ENCODE data around the gene WNK2. TPM values are rescaled to one million over a fixed set of nuclear protein-coding genes. Genes with fewer than 3 reads are reported as not detected.
"Not testable (repeated sequence)": the region's sequence is repeated elsewhere in the genome, so short reads cannot be mapped to it uniquely, and the experiment has no call there.

The WNK2 gene
- polyA plus RNA-seq, 3 donors, result 0.40 TPM; not detected in 2

DNA sequence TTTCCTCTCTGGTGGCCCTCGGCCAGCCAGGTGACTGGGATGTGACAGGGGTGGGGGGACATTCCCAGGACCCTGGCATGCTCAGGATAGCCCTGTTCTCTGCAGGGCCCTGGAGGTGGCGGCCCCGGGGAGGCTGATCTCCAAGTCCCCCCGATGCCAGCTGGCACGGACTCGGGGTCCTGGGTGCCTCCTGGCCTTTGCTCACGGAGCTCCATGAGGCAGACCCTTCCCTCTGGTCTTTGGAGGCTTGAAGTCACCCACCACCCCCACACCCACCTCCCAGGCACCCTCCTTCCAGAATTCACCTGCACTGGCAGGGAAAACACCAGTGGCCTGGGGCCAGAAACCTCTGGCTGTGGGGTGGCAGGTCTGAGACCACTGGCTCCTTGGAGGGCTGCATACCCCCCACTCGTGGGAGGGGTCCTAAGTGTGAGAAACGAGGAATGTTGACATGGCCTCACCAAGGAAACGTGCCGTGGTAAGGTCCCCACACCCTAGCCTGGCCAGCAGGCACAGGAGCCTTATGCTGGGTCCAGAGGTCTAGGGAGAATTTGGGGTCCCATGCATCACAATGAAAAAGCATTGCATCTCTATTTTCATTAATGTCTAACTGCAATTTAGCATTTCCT lies 136.8 kb downstream of the WNK2 start:
- Mint-ChIP-seq H3K4me1 (no peaks in the 10 kb centered on the region), H3K4me3 (no peak overlapping the region), H3K9me3 (peaks cover 0 to 2% (median 0%) of the 10 kb centered on the region in 7 donors), H3K27ac (no peak overlapping the region), H3K27me3 (ENCODE audit: low read depth in 3 of 3) (peaks cover 32 to 38% (median 34%) of the 10 kb centered on the region in 3 donors), H3K36me3 (no peaks in the 10 kb centered on the region)
- Histone ChIP-seq H4K20me1 (ENCODE audit: insufficient read depth, low read length) (no peaks in the 10 kb centered on the region), H3K27me3 (ENCODE audit: control insufficient read depth in 2 of 2, insufficient read depth in 2 of 2, low read length in 2 of 2) (peaks cover 0 to 29% of the 10 kb centered on the region in 2 donors), H3K9me3 (replicated peaks in 1 of 2; ENCODE audit: control insufficient read depth in 1 of 2, insufficient read depth in 1 of 2, low read length in 2 of 2) (no peaks in the 10 kb centered on the region), H3K79me2 (ENCODE audit: insufficient read depth, low read length) (no peaks in the 10 kb centered on the region), H3K27ac (ENCODE audit: low read depth in 1 of 2, low read length in 2 of 2) (no peak overlapping the region), H3K36me3 (replicated peaks in 1 of 2; ENCODE audit: control insufficient read depth in 1 of 2, insufficient read depth in 2 of 2, low read length in 2 of 2) (no peaks in the 10 kb centered on the region), H3K9ac (ENCODE audit: insufficient read depth, low read length, poor library complexity, severe bottlenecking) (no peak overlapping the region), H3K4me2 (replicated peaks; ENCODE audit: extremely low read depth, low read length, poor library complexity, severe bottlenecking) (no peak overlapping the region), H3K4me1 (ENCODE audit: control insufficient read depth in 1 of 2, insufficient read depth in 2 of 2, low read length in 2 of 2) (no peaks in the 10 kb centered on the region), H2AFZ (ENCODE audit: insufficient read depth, low read depth, low read length, poor library complexity, severe bottlenecking) (no peak overlapping the region), H3K4me3 (replicated peaks in 1 of 3; ENCODE audit: low read depth in 2 of 3, low read length in 3 of 3) (no peak overlapping the region)
- no peak for DNase-seq
- TF ChIP-seq CTCF (IDR thresholded peaks at IDR 0.05), result no peak
- WGBS (ENCODE audit: insufficient coverage), result 95% methylated on average over 7 of the region's 11 CpGs
- intact Hi-C loops (cut with micrococcal nuclease), result no loop called here

- no peak overlapping the region for H3K4me3 Mint-ChIP-seq
- Histone ChIP-seq H3K27me3 (ENCODE audit: control insufficient read depth in 2 of 2, insufficient read depth in 2 of 2, low read length in 2 of 2) (peaks cover 0 to 24% of the 10 kb centered on the region in 2 donors), H3K79me2 (ENCODE audit: insufficient read depth, low read length) (no peaks in the 10 kb centered on the region), H2AFZ (ENCODE audit: insufficient read depth, low read depth, low read length, poor library complexity, severe bottlenecking) (no peak overlapping the region), H3K4me1 (ENCODE audit: control insufficient read depth in 1 of 2, insufficient read depth in 2 of 2, low read length in 2 of 2) (no peaks in the 10 kb centered on the region), H3K36me3 (replicated peaks in 1 of 2; ENCODE audit: control insufficient read depth in 1 of 2, insufficient read depth in 2 of 2, low read length in 2 of 2) (no peaks in the 10 kb centered on the region), H3K9me3 (replicated peaks in 1 of 2; ENCODE audit: control insufficient read depth in 1 of 2, insufficient read depth in 1 of 2, low read length in 2 of 2) (no peaks in the 10 kb centered on the region), H3K27ac (ENCODE audit: low read depth in 1 of 2, low read length in 2 of 2) (no peak overlapping the region), H4K20me1 (ENCODE audit: insufficient read depth, low read length) (no peaks in the 10 kb centered on the region), H3K9ac (ENCODE audit: insufficient read depth, low read length, poor library complexity, severe bottlenecking) (no peak overlapping the region), H3K4me3 (replicated peaks in 1 of 3; ENCODE audit: low read depth in 2 of 3, low read length in 3 of 3) (no peak overlapping the region), H3K4me2 (replicated peaks; ENCODE audit: extremely low read depth, low read length, poor library complexity, severe bottlenecking) (no peak overlapping the region)
- no peak for TF ChIP-seq CTCF (IDR thresholded peaks at IDR 0.05)
- H3K4me1 Mint-ChIP-seq, result no peaks in the 10 kb centered on the region
- intact Hi-C loops (cut with micrococcal nuclease), result no loop called here
- 100% methylated on average over 5 of the region's 10 CpGs for WGBS (ENCODE audit: insufficient coverage)
- DNase-seq, result no peak
- peaks cover 0 to 2% (median 0%) of the 10 kb centered on the region in 7 donors for H3K9me3 Mint-ChIP-seq
- no peak overlapping the region for H3K27ac Mint-ChIP-seq
- no peaks in the 10 kb centered on the region for H3K36me3 Mint-ChIP-seq
- peaks cover 30 to 33% (median 30%) of the 10 kb centered on the region in 3 donors for H3K27me3 Mint-ChIP-seq (ENCODE audit: low read depth in 3 of 3)
Observed at GRCh38 chr9:93321220-93321610, 137.3 kb downstream of the WNK2 start.

DNA sequence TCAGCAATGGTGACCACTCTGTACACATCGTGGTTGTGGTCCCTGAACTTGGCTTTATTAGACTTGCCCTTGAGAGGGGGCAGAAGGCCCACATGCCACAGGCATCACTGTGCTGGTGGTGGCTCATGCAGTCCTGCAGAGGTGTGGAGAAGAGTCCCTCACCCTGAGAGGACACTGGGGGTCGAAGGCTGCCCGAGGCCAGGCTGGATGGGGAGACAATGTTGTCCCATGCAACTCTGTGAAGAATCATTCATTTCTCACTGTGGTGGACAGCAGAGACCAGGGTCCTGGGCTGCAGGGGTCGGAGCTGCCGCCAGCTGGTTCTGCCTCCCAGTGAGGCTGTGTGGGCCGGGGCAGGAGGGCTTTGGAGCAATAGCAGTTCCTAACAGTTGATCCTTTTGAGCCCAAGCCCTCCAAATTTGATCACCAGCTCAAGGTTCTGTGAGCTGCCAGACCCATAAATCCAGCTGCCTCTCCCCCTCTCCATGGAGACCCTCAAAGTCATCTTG lies 139.6 kb downstream of the WNK2 start:
- H3K36me3 ChIP-seq (replicated peaks in 1 of 2; ENCODE audit: control insufficient read depth in 1 of 2, insufficient read depth in 2 of 2, low read length in 2 of 2); H3K9me3 ChIP-seq (replicated peaks in 1 of 2; ENCODE audit: control insufficient read depth in 1 of 2, insufficient read depth in 1 of 2, low read length in 2 of 2); H3K9me3 Mint-ChIP-seq; H3K27ac ChIP-seq (ENCODE audit: low read depth in 1 of 2, low read length in 2 of 2); H3K4me2 ChIP-seq (replicated peaks; ENCODE audit: extremely low read depth, low read length, poor library complexity, severe bottlenecking); H3K9ac ChIP-seq (ENCODE audit: insufficient read depth, low read length, poor library complexity, severe bottlenecking); H3K79me2 ChIP-seq (ENCODE audit: insufficient read depth, low read length); intact Hi-C loops (cut with micrococcal nuclease); H3K4me1 Mint-ChIP-seq; H4K20me1 ChIP-seq (ENCODE audit: insufficient read depth, low read length); DNase-seq; H3K4me3 ChIP-seq (replicated peaks in 1 of 3; ENCODE audit: low read depth in 2 of 3, low read length in 3 of 3); H3K4me1 ChIP-seq (ENCODE audit: control insufficient read depth in 1 of 2, insufficient read depth in 2 of 2, low read length in 2 of 2); H2AFZ ChIP-seq (ENCODE audit: insufficient read depth, low read depth, low read length, poor library complexity, severe bottlenecking); H3K4me3 Mint-ChIP-seq; H3K36me3 Mint-ChIP-seq; H3K27me3 ChIP-seq (ENCODE audit: control insufficient read depth in 2 of 2, insufficient read depth in 2 of 2, low read length in 2 of 2); H3K27ac Mint-ChIP-seq: not testable (repeated sequence)
- H3K27me3 Mint-ChIP-seq (ENCODE audit: low read depth in 3 of 3), result peaks cover 8 to 16% (median 13%) of the 10 kb centered on the region in 3 donors
- WGBS (ENCODE audit: insufficient coverage), result 96% methylated on average over 4 of the region's 6 CpGs

All from CD14-positive monocyte (primary cell).